SU-DHL-6 (cell line): Measurements from ENCODE around the gene RIOX2.

Experiments
- EZH2phosphoT487 ChIP-seq: fragments of 200-600 bp; sonication (generic), shearing (Covaris generic); conservative IDR thresholded peaks from 2 replicates; pipeline ENCODE4 v1.6.1; 2018; ENCODE audit warnings: mild to moderate bottlenecking, antibody characterized with exemption, low read length, moderate library complexity, mixed read lengths
- TF ChIP-seq, protein P1 (sequence below): fragments of 200-600 bp; sonication (generic); IDR thresholded peaks from one replicate; pipeline ENCODE4 v1.5.1; 2017; ENCODE audit warnings: antibody characterized with exemption, mild to moderate bottlenecking, low read length, moderate library complexity; ENCODE audit not compliant: insufficient read depth, poor library complexity, severe bottlenecking

DNA sequence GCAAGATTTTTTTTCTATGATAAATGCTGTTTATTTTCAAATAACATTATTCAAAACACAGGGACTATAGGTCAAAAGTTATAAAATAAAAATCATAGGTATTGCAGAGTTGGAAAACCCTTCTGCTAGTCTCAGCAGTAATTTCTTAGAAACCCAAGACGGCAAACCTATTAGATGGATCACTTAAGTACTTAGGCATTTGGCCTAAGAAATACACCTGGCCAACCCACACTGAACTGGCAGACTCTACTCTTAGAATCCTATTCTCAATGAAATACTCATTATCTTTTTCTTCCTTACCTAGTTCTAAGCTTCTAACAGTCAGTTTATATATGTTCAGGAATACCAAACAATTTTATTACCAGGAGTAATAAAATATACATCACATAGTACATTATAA, 30.5 kb upstream of the RIOX2 start:
- TF ChIP-seq, protein P1, sequence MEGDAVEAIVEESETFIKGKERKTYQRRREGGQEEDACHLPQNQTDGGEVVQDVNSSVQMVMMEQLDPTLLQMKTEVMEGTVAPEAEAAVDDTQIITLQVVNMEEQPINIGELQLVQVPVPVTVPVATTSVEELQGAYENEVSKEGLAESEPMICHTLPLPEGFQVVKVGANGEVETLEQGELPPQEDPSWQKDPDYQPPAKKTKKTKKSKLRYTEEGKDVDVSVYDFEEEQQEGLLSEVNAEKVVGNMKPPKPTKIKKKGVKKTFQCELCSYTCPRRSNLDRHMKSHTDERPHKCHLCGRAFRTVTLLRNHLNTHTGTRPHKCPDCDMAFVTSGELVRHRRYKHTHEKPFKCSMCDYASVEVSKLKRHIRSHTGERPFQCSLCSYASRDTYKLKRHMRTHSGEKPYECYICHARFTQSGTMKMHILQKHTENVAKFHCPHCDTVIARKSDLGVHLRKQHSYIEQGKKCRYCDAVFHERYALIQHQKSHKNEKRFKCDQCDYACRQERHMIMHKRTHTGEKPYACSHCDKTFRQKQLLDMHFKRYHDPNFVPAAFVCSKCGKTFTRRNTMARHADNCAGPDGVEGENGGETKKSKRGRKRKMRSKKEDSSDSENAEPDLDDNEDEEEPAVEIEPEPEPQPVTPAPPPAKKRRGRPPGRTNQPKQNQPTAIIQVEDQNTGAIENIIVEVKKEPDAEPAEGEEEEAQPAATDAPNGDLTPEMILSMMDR = no peak
- TF ChIP-seq EZH2phosphoT487 = no peak
